Fibroblast of mammary gland (primary cell): Measurements from ENCODE around the gene EHMT2.

ENCODE experiments used
- DNase-seq: peaks from one replicate; pipeline ENCODE4 v3.0.0-alpha.2; 2010; ENCODE audit warnings: low read depth
- H3K4me3 ChIP-seq: 2 replicates; pipeline ENCODE4 v1.5.1; 2011; ENCODE audit warnings: low read depth, mild to moderate bottlenecking, low read length, moderate library complexity; ENCODE audit not compliant: control insufficient read depth
- CTCF ChIP-seq: conservative IDR thresholded peaks from 2 replicates; pipeline ENCODE4 v1.5.1; 2011; ENCODE audit warnings: low read depth, low read length, inconsistent platforms; ENCODE audit not compliant: control insufficient read depth, insufficient read depth

EHMT2 gene

GRCh38 chr6:31892821-31893220 lies 4.7 kb downstream of the EHMT2 start:
- H3K4me3 ChIP-seq = no peak overlapping the region
- TF ChIP-seq CTCF = no peak
- no peak for DNase-seq

GRCh38 chr6:31889331-31889972 lies 8.0 kb downstream of the EHMT2 start:
- H3K4me3 ChIP-seq = no peak overlapping the region
- DNase-seq = no peak
- no peak for TF ChIP-seq CTCF

- TF ChIP-seq CTCF = peak; percentile 75
- H3K4me3 ChIP-seq = no peak overlapping the region
- no peak for DNase-seq
Measured at GRCh38 chr6:31888276-31889258, 8.9 kb downstream of the EHMT2 start.

- no peak for DNase-seq
- no peak overlapping the region for H3K4me3 ChIP-seq
- no peak for TF ChIP-seq CTCF
Measured at GRCh38 chr6:31887173-31888007, 10.1 kb downstream of the EHMT2 start.

- no peak for DNase-seq
- no peak overlapping the region for H3K4me3 ChIP-seq
- no peak for TF ChIP-seq CTCF
Measured at GRCh38 chr6:31886541-31886991, 10.9 kb downstream of the EHMT2 start.

GRCh38 chr6:31884528-31885035 lies 12.9 kb downstream of the EHMT2 start:
- no peak for DNase-seq

More at GRCh38 chr6:31884528-31885035, 12.9 kb downstream of the EHMT2 start:
- H3K4me3 ChIP-seq = no peak overlapping the region
- no peak for TF ChIP-seq CTCF
